GM20431 (cell line): ENCODE measurements around the gene CTSE.

Experiments used
- in situ Hi-C: fragments of 300-500 bp; cut with MseI, MboI; formaldehyde crosslinking; loops from one replicate; pipeline ENCODE4 v1.15.0; 2020; ENCODE audit warnings: low sequenced_read_pairs; ENCODE audit not compliant: unreplicated experiment

CTSE gene

DNA sequence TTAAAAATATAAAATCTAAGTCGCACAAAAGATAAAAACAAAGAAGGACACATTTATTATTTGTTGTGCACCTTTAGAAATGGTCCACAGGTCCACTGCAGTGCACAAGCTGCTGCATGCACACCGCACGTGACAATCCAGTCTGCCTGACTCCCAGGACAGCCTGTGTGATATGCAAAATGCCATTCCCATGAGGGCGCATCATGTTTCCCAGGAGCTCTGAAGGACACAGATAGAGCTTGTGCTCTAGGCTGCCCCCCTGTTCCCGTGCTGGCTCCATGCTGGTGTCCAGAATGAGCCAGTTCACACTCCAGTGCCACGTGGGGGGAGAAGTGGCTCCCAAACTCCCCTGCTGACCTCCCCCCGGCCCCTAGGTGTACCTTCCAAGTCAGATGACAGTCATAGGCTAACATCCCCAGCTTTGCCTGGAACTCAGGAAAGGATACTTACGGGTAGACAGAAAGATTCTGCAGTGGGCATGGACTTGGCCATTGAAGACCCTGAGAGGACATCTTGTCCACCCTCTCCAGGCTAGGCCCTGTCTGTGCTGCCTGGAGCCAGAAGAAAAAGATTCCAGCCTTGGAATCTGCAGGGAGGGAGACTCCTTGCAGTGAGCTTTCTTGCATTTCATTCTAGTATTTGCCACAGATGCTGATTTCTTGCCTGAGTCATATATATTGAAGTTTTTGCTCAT, 46.8 kb downstream of the CTSE start:
- in situ Hi-C loops = no loop called here

DNA sequence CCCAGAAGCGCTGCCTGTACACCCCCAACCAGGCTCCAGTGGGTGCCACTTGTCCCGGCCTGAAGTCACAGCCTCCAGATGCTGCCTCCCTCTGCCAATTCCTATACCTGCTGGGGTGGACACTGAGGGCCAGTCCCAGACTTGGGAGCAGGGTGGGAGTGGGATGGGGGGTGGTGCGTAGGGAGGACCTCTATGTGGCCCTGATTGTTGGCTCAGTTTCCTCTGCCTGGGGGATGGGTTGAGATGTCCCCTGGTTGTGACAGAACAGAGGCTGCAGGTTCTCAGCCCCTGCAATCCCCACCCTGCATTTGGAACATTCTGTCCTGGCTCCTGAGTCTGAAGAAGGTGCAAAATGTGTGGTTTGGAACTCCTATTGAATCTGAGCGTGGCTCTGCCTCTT, 47.7 kb downstream of the CTSE start:
- in situ Hi-C loops = no loop called here

- in situ Hi-C loops = no loop called here
These were observed 48.2 kb downstream of the CTSE start for GRCh38 chr1:205975387-205975998.

- in situ Hi-C loops = no loop called here
These were observed 49.0 kb downstream of the CTSE start for GRCh38 chr1:205974712-205975111.

- in situ Hi-C loops = no loop called here
These were observed 50.1 kb downstream of the CTSE start for GRCh38 chr1:205973377-205974232.

DNA sequence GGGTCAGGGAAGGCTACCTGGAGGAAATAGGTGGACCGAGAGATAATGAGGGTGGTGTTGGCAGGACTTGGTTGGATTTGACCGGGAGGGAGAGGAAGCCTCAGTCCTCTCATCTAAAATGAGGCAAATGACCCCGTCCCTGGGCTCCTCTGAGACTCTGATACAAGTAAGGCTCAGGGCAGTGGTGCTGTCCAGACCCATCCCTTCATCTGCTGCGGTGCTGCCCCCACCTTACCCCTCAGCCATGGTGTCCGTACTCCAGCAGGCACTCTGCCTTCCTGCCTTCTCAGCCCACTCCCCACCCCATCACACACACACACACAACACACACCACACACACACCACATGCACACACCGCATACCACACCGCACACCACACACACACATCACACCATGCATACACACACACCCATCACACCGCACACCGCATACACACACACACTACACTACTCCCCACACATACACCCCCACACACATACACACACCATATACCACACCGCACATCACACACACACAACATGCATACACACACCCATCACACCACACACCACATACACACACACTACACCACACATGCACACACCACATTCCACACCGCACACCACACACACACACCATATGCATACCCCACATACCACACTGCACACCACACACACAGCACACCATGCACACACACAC, 51.1 kb downstream of the CTSE start:
- in situ Hi-C loops = no loop called here

- in situ Hi-C loops = no loop called here
These were observed 51.6 kb downstream of the CTSE start for GRCh38 chr1:205972081-205972480.

- in situ Hi-C loops = no loop called here
These were observed 52.6 kb downstream of the CTSE start for GRCh38 chr1:205971082-205971481.

DNA sequence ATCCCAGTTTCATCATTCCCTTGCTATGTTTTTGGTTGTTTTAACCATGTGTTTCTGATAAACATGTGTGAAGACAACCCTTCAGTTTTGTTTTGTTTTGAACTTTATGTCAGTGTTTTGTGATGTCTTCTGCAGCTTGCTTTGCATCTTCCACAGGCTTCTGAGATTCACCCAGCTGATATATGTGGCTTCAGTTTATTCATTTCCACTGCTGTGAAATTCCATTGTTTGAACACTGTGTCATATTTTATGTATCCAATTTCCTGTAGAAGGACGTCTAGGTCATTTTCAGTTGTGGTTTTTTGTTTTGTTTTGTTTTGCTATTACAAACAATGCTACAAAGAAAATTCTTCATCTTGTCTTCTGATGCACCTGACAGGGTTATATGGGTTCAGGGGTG, 53.2 kb downstream of the CTSE start:
- in situ Hi-C loops = no loop called here

GRCh38 chr1:205969229-205969628, 54.5 kb downstream of the CTSE start:
- in situ Hi-C loops = no loop called here

GRCh38 chr1:205967554-205968335, 56.0 kb downstream of the CTSE start:
- in situ Hi-C loops = no loop called here

DNA sequence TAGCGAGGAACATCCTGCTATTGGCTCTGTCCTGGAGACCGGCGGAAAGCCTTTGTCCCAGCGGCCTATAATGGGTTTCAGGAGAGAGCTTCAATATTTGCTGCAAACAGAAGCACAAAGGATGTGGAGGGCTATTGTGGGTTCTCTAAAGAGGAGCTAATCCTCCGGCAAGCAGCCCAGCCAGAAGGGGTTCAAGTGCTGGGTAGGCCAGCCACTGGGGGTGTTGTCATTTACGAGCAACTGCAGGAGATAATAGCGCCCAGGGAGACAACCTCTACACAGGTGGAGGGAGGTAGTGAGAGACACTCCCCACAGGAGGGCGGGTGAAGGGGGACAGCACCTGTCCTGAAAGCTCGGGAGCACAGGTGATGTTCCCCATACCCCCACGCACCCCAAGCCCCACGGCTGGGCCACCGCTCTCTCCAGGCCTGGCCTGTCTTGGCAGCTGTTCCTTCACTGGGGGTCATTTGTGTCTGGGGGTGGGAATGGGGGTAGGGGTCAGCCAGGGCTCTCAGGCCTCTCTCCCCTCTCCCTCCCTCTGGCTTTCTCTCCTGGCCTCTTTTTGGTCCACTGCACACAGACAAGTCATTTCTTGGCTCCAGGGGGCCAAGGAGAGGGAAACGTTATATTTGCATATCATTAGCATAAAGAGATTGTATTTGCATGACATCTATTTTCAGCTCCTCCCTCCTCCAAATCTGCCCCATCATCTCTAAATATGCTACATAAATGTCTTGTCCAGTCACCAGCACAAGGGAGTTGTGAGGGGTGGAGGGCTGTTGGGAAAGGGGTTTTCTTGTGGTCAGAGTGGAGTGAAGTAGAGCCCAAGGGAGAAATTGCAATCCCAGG, 58.4 kb downstream of the CTSE start:
- in situ Hi-C loops = no loop called here

DNA sequence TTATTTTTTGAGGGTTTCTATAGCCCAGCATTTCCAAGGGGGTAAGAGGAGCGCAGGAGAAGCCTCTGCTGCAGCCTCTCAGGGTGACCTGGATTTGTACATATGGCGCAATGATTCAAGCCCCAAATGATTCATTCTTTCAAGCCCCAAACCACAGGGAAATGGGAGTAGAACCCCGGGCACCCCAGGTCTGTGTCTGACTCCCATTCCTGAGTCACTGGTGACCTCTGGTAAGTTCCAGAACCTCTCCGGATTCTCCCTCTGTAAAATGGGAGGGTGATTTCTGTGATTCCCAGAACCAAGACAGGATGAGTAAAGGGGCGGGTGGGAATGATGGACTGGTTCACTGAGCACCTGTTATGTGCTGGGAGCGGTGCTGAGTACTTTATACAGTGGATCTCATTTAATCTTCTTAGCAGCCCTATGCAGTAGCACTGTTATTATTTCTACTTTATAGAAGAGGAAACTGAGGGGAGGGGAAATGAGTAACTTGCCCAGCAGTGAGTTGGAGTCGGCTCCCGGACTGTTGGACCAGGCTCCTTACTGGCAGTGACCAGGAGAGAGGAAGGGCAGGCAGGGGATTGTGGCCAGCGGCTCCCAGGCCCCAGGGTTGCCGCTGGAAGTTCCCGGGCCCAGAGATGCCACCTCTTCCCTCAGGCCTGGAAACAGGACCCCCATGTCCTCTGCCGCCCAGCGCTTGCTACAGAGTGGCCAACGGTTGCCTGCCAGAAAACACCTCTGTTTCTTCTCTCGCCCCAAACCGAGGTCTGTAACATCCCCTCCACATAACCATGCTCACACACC, 60.1 kb downstream of the CTSE start:
- in situ Hi-C loops = no loop called here

GRCh38 chr1:205962821-205963221, 60.9 kb downstream of the CTSE start:
- in situ Hi-C loops = no loop called here

- in situ Hi-C loops = no loop called here
These were observed 61.5 kb downstream of the CTSE start for GRCh38 chr1:205961991-205962820.

- in situ Hi-C loops = no loop called here
These were observed 62.3 kb downstream of the CTSE start for GRCh38 chr1:205961405-205961804.

- in situ Hi-C loops = no loop called here
These were observed 63.9 kb downstream of the CTSE start for GRCh38 chr1:205959789-205960188.
